Activated T-cell treated with anti-CD3 and anti-CD28 coated beads for 4 hours (primary cell): ENCODE measurements around the gene CXorf58.

Source experiments
- DNase-seq: peaks from one replicate; pipeline ENCODE4 v3.0.0-alpha.2; 2020

CXorf58 gene

GRCh38 chrX:23901060-23901459, 6.7 kb upstream of the CXorf58 start:
- DNase-seq: no peak

GRCh38 chrX:23901805-23902204, 6.0 kb upstream of the CXorf58 start:
- no peak for DNase-seq

- DNase-seq: no peak
Observed at GRCh38 chrX:23902419-23902818, 5.4 kb upstream of the CXorf58 start.

GRCh38 chrX:23904096-23904495, 3.7 kb upstream of the CXorf58 start:
- DNase-seq: no peak

GRCh38 chrX:23907111-23907497, 702 bp upstream of the CXorf58 start:
- DNase-seq: no peak

GRCh38 chrX:23908219-23909004, 606 bp downstream of the CXorf58 start:
- no peak for DNase-seq

- no peak for DNase-seq
Observed at GRCh38 chrX:23911126-23911835, 3.5 kb downstream of the CXorf58 start.

GRCh38 chrX:23919148-23919547, 11.3 kb downstream of the CXorf58 start:
- DNase-seq: no peak

GRCh38 chrX:23919706-23920320, 12.0 kb downstream of the CXorf58 start:
- no peak for DNase-seq

GRCh38 chrX:23926015-23926414, 18.2 kb downstream of the CXorf58 start:
- no peak for DNase-seq

GRCh38 chrX:23930894-23931604, 23.2 kb downstream of the CXorf58 start:
- DNase-seq: no peak

GRCh38 chrX:23932046-23932445, 24.2 kb downstream of the CXorf58 start:
- no peak for DNase-seq

GRCh38 chrX:23935106-23935505, 27.3 kb downstream of the CXorf58 start:
- DNase-seq: no peak

- no peak for DNase-seq
Observed at GRCh38 chrX:23936180-23936579, 28.4 kb downstream of the CXorf58 start.

GRCh38 chrX:23937100-23937499, 29.3 kb downstream of the CXorf58 start:
- no peak for DNase-seq

- no peak for DNase-seq
Observed at GRCh38 chrX:23938690-23939089, 30.9 kb downstream of the CXorf58 start.

GRCh38 chrX:23939203-23939602, 31.4 kb downstream of the CXorf58 start:
- DNase-seq: no peak

- no peak for DNase-seq
Observed at GRCh38 chrX:23944234-23944633, 36.4 kb downstream of the CXorf58 start.

GRCh38 chrX:23945206-23945605, 37.4 kb downstream of the CXorf58 start:
- no peak for DNase-seq

GRCh38 chrX:23952391-23952790, 44.6 kb downstream of the CXorf58 start:
- no peak for DNase-seq

GRCh38 chrX:23952984-23953907, 45.4 kb downstream of the CXorf58 start:
- peak; percentile 2 for DNase-seq

- no peak for DNase-seq
Observed at GRCh38 chrX:23953908-23954269, 46.1 kb downstream of the CXorf58 start.
